GM18873 (cell line): ENCODE results near the gene PRCD.

Source experiments
- ATAC-seq: cut with Tn5 transposase; IDR thresholded peaks from one replicate; pipeline ENCODE4 v1.9.1; 2021; ENCODE audit warnings: mild to moderate bottlenecking, moderate library complexity, moderate number of reproducible peaks; ENCODE audit not compliant: unreplicated experiment, low FRiP score

Gene PRCD, protein sequence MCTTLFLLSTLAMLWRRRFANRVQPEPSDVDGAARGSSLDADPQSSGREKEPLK

GRCh38 chr17:76539631-76540271 is at the start of gene PRCD:
PRCD (plus strand) TSS chr17:76540044; CDS start chr17:76540142, 98 bp downstream.
- no peak for ATAC-seq

DNA sequence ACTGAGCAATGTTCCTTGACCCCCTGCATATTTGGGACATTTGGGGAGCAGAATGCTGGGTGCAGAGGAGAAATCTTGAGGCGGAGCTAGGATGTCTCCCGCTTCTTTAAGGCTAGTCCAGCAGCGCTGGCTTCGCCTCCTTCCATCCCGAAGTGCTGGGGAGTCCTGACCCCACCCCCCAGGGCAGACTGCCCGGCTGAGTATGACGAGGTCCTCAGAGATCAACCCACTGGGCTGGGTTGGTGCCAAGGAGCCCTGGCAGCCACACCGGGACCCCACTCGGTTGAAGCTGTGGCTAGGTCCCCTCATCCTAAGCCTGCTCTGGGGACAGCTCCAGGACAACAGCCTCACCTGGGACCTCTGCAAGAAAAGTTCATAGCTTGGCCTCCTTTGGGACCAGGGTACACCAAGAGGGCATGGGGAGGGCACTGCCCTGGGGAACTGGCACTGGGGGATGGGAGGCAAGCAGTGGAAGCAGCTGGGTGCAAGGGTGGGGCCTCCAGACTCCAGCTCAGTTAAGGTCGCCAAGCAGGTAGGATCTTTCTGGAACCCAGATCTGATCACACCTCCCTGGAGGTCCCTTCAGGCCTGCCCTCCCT is 49.6 kb upstream of the PRCD start:
- ATAC-seq, result no peak

GRCh38 chr17:76491271-76492122 is 48.3 kb upstream of the PRCD start:
- ATAC-seq, result no peak

GRCh38 chr17:76492123-76492988 is 47.5 kb upstream of the PRCD start:
- ATAC-seq, result peak; percentile 25

- ATAC-seq, result peak; percentile 40
These were observed 46.8 kb upstream of the PRCD start for GRCh38 chr17:76492989-76493501.

DNA sequence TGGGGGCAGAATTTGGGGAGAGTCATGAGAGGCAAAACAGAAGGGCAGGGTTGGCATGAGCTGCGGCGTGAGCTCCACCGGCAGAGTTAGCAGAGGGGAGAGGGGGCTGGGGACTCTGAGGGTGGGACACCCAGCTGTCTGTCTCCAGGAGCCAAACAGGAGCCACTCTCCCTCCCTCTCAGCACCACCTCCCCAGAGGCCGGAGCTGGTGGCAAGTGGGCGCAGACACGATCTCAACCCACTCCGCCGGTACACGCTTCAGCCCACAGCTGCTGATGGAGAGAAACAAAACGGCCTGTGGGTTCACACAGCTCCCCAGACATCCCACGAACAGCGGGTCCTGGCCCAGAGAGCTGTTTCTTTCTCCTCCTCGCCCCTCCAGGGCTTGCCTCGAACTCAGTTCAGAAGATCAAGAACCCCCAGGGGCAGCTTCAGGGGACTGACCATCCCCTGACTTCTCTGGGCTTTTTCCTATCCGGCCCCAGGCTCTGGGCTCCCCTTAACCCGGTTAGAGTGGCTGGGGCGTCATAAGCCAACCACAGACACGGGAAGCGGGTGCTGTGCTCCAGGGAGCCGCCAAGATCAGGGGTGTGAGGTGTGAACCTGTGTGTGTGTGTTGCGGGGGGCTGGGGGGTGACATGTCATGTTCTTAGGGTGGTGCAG is 46.2 kb upstream of the PRCD start:
- ATAC-seq, result no peak

DNA sequence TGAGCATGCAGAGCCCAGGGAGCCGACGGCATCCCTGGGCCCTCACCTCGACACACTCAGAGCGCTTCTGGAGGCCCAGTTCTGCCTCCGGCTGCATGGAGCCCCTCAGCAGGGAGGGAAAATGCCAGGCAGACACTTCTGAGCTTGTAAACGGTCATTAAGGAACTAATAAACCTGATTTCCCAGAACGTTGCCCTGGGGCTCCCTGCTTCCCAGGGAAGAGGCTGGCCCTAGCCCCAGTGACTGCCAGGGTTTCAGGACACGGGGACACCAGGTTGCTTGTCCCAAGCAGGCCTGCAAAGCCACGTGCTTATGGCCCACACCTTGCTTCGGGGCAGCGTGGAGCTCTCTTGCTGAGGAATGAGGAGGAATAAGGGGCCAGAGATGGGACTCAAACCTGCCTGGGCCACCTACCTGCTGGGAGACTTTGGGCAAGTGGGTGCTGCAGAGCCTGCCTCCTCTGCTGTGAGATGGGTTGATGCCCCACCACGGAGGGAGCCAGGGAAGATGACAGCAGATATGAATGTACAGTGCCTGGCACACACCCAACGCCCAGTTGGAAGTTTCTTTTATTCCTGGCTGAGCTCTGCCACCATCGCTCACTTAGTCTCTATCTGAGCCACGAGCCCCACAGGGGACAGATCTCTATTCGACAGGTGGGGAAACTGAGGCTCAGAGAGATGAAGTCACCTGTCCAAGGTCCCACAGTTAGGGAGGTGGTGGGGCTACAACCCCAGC is 44.0 kb upstream of the PRCD start:
- no peak for ATAC-seq

DNA sequence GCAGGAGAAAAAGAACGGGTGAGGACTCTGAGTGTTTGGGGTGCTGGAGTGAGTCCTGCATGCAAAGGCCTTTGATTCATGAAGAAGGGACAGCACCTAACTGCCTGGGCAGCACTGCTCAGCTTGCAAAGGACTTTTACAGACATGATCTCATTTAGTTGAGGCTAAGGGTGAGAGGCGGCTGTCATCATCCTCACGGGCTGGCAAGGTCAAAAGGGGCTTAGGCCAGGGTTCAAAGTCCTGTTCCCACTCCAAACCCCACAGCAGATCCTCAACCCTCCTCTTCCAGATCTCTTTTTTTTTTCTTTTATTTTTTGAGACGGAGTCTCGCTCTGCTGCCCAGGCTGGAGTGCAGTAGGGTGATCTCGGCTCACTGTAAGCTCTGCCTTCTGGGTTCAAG is 43.4 kb upstream of the PRCD start:
- no peak for ATAC-seq

GRCh38 chr17:76497699-76497978 is 42.2 kb upstream of the PRCD start:
- no peak for ATAC-seq

- ATAC-seq, result no peak
These were observed 41.6 kb upstream of the PRCD start for GRCh38 chr17:76497979-76498875.

- ATAC-seq, result no peak
These were observed 41.0 kb upstream of the PRCD start for GRCh38 chr17:76498876-76499251.

- ATAC-seq, result no peak
These were observed 40.6 kb upstream of the PRCD start for GRCh38 chr17:76499267-76499667.

DNA sequence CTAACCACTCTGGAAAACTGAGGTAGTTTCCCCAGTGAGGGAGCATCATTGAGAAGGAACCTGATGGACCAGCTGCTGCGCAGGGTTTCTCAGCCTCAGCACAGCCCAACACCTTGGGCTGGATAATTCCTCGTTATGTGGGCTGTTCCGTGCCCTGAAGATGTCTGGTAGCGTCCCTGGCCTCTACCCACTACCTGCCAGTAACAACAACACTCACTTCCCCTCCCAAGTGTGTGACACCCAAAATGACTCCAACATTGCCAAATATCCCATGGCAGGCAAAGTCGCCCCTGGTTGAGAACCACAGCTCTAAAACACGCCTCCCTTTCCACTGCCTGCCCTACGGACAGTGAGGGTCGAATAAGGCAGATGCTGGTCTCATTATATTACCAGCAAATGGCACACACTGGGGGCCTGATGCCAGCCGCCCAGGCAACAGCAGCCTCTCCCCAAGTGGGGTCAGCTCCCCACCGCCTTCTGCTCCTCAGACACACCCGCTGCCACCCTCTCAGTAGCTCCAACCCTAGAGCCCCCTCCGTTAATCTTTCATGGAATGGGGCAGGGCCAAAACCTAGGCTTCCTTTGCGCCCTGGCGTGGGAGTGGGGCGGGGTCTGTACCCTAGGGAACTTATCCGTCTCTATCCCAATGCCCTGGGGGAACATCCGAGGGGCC is 39.6 kb upstream of the PRCD start:
- no peak for ATAC-seq

DNA sequence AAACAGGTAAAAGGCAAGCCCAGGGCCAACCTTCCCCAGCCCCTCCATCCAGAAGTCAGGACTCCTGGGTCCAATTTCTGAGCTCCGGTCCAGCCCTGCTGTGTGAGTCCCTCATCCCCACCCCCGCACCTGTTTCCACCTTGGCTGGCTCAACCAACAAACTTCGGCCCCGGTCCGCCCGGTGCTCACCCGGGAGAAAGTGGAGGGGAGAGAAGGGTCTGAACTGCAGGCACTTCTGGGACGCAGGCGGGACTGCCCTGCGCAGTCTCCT is 39.2 kb upstream of the PRCD start:
- no peak for ATAC-seq

GRCh38 chr17:76501018-76501826 is 38.6 kb upstream of the PRCD start, which contains the start of gene RHBDF2:
RHBDF2 (minus strand) TSS chr17:76501423; CDS start chr17:76481524, 19,899 bp downstream.
- peak; percentile 49 for ATAC-seq

DNA sequence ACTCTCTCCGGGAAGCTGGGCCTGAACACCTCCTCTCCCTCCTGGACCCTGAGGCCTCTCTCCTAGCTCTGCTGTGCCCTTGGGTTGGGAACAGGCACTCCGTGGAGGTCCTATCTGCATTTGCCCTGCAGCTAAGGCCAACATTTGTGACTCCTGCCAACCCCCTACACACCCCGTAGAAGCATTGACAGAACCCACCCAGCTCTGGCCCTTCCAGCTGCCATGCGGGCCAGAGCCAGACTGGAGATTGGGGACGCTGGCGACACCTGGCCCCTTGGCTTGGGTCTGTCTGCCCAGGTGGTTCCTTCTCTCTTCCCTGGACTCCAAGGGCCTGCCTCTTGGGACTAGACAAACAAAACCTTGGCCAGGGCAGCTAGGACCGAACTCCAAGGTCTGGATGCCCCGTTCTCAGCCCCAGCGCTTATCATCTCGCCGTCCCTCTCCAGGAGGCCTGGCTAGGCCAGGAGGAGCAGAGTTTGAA is 38.0 kb upstream of the PRCD start:
- no peak for ATAC-seq
